Embryonic facial prominence (tissue), 1 donor: ENCODE results near the gene NPR2.

Experiments used
- DNase-seq: peaks from one replicate; pipeline ENCODE4 v3.0.0-alpha.2; 2016; ENCODE audit errors: extremely low spot score

Gene NPR2

DNA sequence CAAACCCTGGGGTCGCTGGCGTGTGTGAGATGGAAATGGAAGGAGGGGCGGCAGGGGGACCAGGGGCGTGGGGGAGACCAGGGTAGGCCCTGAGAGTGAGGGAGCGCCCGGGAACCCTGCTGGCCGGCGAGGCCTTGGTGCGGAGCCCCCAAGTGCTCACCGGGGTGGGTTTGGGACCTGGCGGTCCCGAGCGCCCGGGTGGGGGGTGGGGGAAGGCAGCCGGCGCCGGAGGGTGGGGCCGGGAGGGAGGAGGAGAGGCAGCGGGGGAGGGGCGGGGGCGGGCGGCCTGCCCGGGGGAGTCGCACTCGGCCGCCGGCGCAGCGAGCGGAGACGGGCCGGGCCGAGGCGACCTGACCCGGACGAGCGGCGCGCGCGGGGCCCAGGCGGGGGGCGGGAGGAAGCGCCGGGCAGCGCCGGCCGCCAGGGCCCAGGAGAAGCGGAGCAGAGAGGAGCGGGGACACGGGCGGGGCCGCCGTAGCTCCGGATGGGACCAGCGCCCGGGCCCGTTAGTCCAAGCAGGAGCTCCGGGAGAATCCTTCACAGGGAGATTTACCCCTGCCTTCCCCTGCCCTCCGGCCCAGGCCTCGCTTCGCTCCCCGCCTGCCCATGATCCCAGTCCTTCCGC, at the start of gene NPR2:
TSS of gene NPR2 (plus strand) at position 295 of the 625 bp plus-strand sequence. CDS start 818 bp downstream, outside the sequence.
- DNase-seq, result no peak

DNA sequence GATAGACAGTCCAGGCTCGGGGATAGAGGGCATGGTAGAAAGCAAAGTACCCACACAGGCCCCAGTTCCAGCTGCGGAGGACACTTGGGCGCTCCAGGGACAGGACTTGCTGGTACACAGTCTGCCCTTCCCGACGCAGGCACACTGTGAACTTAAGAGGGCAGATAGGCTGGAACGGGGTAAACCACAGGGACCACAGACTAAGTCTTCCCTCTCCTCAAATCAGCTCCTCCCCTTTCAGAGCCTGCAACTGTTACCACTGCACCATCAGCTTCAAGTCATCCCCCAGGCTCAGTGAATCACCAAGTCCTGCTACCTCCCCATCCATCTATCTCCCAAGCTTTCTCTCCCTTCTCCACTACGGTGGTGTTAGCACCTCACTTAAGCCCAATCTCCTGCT, 49.7 kb upstream of the NPR2 start:
- no peak for DNase-seq

DNA sequence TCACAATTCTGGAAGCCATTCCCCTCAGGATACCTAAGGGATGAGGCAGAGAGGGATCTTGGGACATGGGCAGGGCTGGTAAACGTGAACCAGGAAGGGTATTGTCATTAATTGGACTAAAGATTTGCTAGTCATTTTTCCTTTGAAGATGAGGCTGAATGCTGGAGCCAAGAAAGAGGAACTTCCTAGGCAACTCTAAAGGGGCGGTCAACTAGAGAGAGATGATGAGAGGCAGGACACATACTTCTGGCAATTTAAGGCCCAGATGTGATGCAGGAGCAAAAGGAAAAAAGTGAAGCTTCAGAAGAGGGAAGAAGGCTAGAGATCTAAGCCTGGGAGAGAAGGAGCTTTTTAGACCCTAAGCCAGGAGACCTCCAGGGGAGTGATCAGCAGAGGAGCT, 47.9 kb upstream of the NPR2 start:
- DNase-seq, result no peak

DNA sequence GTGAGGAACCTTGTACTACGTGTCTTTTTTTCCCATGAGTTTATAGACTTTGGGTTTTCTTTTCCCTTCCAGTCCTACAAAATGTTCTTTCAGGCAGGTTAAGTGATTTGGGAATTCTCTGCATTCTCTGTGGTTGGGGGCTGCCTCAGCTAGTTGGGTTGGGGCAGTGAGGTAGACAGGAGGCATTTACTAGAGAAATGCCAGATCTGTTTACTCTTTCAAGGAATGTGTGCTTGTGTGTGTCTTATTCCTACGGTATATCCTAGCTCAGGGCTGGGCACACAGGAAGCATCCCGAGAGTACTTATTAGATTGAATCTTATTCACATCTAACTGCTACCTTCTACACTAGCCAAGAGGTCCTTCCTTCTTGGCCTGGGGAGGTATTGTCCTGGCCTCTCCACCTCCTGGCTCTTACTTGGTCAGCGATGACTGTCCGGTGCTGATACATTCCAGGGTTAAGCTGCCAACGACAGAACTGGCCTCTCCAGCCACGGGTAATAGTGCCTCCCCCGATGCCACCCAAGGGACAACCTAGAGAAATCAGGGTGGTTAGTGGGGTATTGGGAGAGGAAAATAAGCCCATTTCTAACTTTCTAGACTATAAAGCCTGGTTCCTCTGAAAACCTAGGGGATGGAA, 47.4 kb upstream of the NPR2 start:
- no peak for DNase-seq

DNA sequence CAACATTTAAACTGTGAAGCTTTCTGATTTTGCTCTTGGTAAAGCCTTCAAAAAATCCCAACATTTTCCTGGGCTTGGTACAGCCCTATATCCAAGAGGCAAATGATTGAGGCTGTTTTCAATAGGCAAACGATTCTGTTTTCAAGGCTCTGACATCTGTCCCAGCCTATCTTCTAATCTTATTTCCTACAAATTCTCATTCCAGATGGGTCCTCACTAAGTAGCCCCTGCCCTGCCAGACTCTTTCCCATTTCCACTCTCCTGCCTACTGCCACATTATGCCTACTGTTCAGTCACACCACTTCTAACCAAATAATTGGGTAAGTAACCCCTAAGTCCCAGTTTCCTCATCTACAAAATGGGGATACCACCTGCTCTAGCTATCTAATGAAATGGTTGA, 45.8 kb upstream of the NPR2 start:
- no peak for DNase-seq

DNA sequence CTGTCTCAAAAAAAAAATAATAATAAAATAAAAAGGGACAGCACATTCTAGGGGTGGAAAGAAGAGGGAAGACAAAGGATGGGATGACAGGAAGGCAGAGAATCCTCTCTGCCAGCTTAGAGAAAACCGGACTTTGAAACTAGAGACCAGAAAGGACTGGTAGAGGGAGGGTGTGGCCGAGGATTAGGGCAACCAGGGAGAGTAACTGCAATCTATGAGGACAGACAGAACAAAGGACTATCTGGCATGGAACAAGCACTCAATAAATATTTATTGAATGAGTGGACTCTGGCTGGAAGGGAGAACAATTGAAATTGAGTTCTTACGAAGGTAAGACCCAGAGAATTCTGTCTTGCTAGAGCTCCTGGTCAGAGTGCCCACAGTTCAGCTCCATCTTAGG, 44.8 kb upstream of the NPR2 start:
- no peak for DNase-seq

DNA sequence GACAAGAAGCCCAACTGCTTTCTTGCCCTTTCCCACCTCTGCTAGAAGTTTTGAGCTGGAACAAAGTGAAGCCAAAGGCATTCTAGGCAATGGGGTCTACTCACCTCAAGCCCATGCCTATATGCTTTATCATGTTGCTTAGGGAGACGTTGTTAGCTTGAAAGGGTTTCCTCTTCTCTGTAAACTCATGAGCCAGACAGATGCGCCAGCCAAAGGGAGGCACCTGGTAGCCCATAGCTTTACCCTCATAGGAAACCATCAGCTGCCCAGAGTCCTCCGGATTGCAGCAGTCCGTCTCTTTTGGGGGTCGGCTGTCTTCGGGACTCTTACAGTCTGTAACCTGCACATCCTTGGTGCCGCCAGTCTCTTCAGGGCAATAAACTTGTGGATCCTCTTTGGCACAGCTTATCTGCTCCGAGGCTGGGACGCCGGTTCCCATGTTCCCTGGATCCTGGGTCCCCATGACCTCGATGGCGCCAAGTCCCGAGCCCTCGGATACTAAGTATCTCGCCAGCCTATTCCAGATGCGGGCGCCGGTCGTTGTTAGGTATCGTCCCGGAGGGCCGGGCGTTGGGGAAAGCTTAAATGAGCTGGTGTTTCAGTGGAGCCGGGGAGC, 43.0 kb upstream of the NPR2 start:
- DNase-seq, result no peak

DNA sequence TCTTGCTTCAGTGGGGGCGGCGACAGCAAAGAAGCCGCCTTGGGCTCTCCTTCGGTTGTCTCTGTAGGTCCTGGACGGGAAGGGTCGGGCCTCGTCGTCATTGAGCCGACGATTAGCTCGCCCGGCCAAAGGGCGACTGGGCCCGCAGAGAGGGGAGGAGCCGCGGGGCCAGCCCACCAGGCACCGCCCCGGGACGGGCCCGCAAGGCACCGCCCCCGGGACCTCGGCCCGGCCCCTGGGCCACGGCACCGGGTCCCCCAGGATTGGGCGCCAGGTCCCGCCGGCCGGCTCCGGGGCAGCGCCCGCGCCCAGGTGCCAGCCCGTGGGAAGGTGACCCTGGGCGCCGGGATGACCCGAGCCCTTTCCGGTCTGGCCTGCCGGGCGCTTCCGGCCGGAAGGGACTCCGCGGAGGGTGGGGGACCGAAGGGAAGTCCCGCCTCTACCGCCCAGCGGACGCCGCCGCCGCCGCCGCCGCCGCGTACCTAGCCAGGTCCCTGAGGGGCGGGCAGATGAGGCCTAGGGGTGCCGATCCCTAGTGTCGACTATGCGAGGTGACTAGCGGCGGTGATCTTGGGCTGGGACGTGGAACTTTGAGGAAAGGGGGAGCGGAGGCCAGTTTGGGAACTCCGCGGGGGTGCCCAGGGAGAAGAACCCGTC, 42.4 kb upstream of the NPR2 start, which contains the start of the genes GBA2 and RGP1:
TSS of gene GBA2 (minus strand) at position 371 of the 657 bp plus-strand sequence. CDS start 524 bp downstream, outside the sequence.
TSS of gene RGP1 (plus strand) at position 430 of the 657 bp plus-strand sequence. CDS start 469 bp downstream, outside the sequence.
- DNase-seq, result no peak

DNA sequence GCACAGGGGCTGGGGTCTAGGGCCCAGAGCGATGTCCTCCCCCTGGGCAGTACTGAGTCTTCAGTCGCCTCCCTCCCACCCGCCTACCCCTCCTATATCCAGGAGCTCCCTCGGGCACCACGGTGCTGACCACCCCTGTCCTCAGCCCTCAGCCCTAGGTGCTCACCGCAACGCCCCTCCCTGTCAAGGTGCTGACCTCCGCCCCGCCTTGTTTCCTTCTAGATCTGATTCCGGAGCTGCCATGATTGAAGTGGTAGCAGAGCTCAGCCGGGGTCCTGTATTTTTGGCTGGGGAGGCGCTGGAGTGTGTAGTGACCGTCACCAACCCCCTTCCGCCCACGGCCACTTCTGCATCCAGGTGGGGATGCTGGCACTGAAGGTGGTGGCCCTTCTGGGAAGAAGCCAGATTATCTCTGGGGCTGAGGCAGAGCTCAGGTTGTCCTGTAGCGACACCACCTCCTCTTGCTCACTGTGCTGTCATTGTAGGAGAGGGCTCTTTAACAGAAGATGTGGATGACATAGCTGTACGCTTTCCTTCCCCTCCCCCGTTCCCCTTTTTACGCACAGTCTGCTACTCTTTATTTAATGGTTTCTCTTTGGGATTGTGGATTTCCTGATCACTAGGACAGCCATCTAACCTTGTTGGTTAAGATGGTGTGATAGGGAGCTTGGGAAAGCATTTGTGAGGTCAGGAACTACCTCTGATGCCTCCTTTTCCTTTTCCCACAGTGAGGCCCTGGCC, 41.7 kb upstream of the NPR2 start:
- DNase-seq, result no peak

DNA sequence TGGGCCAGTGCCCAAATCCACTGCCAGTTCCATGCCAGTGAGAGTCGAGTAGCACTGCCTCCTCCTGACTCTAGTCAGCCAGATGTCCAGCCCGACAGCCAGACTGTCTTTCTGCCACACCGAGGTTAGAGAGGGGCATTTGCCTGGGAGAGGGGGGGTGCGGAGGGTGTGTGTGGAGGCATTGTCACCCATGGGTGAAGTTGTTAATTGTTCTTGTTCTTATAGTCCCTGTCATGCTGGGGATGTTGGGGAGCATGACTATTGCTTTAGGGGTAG, 41.2 kb upstream of the NPR2 start:
- no peak for DNase-seq

DNA sequence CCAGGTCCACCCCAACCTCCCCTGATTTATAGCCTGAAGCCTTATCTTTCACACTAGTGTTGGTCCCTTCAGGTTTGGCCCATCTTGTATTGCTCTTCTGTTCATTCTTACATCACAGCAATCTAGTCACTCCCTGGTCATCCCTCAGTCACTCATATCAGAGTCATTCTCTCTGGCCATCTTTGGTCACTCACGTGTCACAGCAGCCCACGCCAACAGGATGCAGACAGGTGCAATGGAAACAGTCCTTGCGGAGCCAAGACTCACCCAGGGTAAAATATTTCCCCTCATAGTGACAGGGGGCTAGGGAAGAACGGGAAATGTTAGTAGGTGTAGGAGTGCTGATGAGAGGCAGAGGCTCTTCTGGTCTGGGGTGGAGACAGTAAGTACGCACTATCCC, 37.9 kb upstream of the NPR2 start:
- DNase-seq, result no peak

DNA sequence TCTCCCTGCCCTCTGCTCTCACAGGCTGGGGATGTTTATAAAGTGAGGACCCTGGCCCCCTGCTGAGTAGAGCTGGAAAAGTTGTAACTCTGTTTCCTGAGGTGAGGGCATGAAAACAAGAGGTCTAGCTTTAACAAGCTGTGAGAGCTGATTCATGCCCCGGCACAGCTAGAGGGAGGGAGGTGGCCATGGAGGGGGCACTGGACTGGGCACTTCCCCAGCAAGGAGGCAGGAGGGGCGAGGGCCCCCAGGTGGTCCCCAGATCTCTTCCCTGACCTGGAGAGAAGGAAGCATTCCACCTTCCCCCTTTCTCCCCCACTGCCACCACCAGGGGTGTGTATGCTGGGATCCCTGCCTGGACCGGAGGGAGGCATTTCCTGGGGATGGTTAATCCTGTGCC, 37.1 kb upstream of the NPR2 start, which contains the start of gene MSMP:
TSS of gene MSMP (minus strand) at position 13 of the 400 bp plus-strand sequence. CDS start 147 bp downstream, outside the sequence.
- DNase-seq, result no peak

DNA sequence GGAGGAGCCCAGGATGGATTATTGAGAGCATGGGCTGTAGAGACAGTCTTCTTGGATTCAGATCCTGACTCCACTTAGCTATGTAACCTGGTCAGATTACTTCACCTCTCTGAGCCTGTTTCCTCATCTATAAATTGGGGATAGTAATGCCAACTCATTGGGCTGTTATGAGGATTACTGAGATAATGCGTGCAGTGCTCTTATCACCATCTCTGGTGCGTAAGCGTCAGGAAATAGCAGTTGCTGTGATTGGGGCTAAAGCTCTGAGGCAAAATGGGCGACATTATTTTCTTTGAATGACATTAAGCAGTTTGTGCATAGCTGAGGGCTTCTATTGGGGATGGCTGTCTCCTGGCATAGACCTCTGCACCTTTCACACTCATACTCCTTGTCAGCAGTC, 36.3 kb upstream of the NPR2 start:
- no peak for DNase-seq

DNA sequence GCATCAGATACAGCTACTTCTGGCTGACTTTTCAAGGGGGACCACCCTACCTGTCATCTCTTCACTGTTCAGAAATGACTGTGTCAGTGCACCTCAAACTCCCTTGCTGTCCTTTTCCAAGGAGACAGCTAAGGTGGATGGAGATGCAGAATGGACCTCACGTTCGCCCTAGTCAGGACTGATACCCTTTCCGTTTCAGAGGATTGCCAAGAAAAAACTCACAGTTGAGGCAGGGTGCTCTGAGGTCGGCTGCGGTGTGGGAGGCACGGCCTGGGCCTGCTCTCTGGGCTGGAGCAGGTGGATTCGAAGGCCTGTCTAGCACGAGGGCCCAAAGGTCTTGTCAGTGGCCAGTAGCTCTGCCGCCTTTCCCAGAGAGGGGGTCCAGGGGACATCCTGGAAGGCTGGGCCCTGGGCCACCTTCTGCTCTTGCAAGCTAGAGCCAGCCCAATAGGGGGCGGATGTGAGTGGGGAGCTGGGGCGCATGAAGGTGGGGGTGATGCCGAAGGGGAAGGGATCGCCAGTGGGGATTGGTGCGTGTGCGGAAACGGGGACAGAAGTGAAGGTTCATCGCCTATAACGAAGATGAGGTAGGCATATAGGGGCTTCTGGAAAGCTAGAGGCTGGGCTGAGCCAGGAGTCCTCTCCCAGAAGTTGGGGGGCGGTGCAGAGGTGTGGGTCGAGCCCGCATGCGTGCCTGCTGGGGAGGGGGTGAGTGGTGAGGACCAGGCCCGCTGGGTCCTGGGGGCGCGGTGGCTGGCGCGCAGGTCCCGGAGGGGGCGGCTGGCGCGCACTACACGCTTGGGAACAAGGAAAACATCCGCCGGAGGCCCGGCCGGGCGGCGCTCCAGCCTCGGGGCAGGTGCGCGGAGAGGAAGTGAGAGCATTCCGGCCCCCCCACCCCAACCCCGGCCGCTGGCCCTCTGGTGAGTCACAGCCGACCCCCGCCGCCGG, 34.8 kb upstream of the NPR2 start:
- no peak for DNase-seq

DNA sequence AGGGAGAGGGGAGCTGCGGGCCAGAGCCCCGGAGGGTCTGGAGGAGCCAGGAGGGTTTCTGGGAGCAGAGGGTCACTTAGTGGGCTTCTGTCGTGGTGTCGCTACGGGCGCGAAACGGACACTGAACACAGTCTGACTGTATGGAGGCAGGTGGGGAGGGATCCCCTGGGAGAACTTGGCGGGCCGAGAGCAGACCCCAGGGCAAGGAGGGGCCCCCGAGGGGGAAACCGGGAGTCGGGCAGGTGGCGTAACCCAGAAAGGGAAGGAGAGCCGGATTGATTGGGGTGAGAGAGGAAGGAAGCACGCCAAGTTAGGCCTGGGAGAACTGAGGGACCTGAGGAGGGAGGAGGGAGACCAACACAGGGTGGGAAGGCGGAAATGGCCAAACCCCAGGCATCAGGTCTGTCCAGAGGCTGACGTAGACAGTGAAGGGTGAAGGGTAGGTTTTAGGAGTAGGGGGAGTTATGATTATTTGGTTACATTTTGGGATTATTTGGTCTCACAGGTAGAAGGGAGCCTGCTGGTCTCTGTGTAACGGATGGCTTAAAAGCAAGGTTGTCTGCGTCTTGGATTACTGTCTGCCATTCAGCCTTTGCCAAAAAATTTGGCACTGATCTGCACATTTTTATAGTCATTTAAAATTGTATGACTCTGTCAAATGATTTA, 34.0 kb upstream of the NPR2 start:
- DNase-seq, result no peak

DNA sequence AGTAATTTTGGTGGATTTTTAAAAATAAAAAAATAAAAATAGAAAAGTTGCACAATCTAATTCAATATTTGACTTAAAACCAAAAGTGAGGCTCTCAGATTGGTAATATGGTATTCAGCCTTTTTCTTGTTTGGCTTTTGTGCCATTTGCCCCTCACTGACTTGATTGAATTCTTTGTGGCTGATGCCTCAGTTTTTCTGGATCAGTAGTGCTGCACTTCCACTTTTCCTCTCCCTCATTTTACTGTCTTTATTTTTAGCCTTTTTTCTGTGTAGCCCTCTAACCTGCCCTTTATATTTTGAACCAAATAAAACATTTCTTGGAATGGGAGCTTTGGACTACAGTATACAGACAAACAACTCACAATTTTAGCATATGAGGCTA, 33.5 kb upstream of the NPR2 start:
- no peak for DNase-seq

DNA sequence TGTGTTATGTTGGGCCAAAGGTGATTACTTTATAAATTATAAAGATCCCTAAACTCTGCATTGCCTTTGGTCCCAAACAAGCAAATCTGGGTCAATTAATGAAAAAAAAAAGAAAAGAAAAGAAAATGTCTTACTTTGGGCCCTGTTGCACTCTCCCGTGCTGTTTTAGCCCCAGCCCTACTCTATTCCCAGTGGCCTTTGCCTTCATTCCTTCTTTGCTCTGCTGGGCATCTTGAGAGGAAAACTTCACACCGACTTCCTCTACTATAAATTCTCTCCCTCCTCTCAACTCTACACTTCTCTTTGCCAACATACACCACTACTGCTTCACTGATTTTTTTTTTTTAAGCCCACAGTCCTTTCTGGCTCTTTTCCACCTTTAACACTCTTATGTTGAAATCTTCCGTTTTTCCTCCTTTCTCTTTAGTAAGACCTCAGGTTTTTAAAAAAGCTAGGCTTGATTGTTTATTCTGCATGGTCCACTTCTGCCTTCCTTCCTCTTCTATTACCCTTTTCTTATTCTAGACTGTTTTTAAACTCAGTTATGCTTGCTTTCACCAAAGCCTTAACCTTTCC, 32.8 kb upstream of the NPR2 start:
- DNase-seq, result no peak

DNA sequence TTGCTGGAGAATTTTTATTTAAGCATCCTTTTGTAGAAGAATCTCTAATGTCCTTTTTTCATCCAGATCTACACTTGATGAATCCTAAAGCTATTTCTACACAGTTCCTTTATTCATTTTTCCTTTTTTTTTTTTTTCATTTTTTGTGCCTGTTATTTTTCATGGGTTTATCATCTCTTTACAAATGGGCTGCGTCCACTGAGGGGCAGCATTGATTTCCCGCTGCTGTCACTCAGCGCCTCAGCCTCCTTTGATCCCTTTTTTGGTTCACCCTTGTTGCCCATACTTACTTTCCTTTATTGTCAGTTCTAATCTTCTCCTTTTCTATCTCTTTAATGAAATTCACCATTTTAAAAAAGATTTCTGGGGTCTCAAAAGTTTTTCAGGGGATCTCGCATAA, 31.6 kb upstream of the NPR2 start:
- DNase-seq, result no peak

DNA sequence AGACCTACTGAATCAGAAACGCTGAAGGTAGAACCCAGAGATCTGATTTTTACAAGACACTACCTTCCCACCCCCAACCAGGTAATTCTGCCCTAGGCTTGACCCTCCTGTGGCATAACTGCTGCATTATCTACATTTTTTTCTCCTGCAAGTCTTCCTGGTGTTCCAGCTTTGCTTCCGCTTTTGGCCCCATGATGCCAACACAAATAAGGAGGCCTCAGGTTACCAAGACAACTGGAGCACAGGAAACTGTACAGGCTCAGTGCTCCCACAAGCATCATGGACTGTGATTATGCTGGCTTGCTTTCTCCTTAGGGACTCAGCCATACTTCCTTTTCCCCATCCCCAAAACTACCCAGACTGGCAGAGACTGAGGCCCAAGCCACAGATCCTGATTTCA, 30.7 kb upstream of the NPR2 start:
- no peak for DNase-seq

DNA sequence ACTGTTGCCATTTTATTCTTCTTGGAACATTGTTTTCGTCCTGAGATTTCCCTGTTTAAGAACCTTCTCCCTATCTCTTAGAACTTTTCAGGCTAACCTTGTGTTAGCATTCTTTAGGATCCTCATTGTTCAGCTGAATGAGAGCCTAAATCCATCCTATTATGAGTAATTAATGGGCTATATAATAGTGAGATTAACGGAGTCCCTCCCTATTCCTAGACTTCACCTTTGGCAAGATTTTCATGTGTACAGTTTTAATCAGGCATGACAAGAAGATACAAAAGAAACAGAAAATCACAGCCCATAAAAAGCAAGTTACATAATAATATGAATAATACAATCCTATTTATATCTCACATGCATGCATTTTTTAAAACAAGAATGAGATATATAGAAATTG, 28.2 kb upstream of the NPR2 start:
- no peak for DNase-seq
